C4-2B (cell line): Measurements from ENCODE around the gene LRSAM1.

Experiments used
- CTCF ChIP-seq: fragments of 450-650 bp; conservative IDR thresholded peaks from 2 replicates; pipeline ENCODE4 v1.5.1; 2017; ENCODE audit warnings: mild to moderate bottlenecking
- ZFX ChIP-seq: fragments of 450-650 bp; IDR thresholded peaks from 2 replicates; pipeline ENCODE4 v1.6.1; 2017

- TF ChIP-seq CTCF (no peak), ZFX (no peak)
These were observed 12.1 kb downstream of the LRSAM1 start for GRCh38 chr9:127463382-127463781.
